HepG2 (cell line): ENCODE data around the gene SLC11A1. TPM values are rescaled to one million over a fixed set of nuclear protein-coding genes. Genes with fewer than 3 reads are reported as not detected.

Experiments used
- ATAC-seq: fragments of 200-7000 bp; cut with Tn5 transposase; 3 replicates; pipeline ENCODE4 v1.9.1; 2020; ENCODE audit warnings: mild to moderate bottlenecking, moderate library complexity
- BruUV-seq: library from RNA; stranded (reverse); fragments of 400-500 nt; replicated peaks from 2 replicates; lab custom pipeline; 2021; lab: Mats Ljungman, UMichigan
- CTCF ChIA-PET: fragments of 300-600 bp; formaldehyde crosslinking; extraction: SDS; loops from one replicate; lab custom pipeline; 2021; ENCODE audit warnings: low total read pairs, inconsistent platforms, low intra/inter-chr PET ratio; lab: Yijun Ruan, JAX
- POLR2A ChIA-PET: fragments of 350-600 bp; sonication (Branson Sonifier 250); formaldehyde crosslinking; loops from one replicate; lab custom pipeline; 2020; ENCODE audit warnings: antibody characterized with exemption, inconsistent platforms; lab: Yijun Ruan, JAX
- DNase-seq: peaks from one replicate; pipeline ENCODE4 v3.0.0-alpha.2; 2015; ENCODE audit warnings: low spot score
- FAIRE-seq: peaks from 3 replicates; lab custom pipeline; 2011; peaks lifted over from hg19 to GRCh38; lab: Jason Lieb, UNC
- H2AFZ ChIP-seq: one replicate; pipeline ENCODE4 v1.6.1; 2011; ENCODE audit warnings: low read length, inconsistent platforms
- H3K27ac ChIP-seq: fragments of 300-600 bp; 3 replicates; pipeline ENCODE4 v1.8.0; 2011; ENCODE audit warnings: mixed run types, mild to moderate bottlenecking, mixed read lengths, low read length, inconsistent platforms; ENCODE audit not compliant: insufficient read depth; ENCODE audit errors: extremely low read length
- H3K27me3 ChIP-seq, 2 experiments: fragments of 200-600 bp in 1 of 2; 2 replicates in 1 of 2; 3 replicates in 1 of 2; pipeline versions ENCODE4 v1.6.0 to v1.8.0; 2011; ENCODE audit warnings: low read length in 2 of 2, mild to moderate bottlenecking in 2 of 2, moderate library complexity in 2 of 2, inconsistent platforms in 1 of 2; ENCODE audit not compliant: insufficient read depth in 2 of 2, control insufficient read depth in 1 of 2
- H3K36me3 ChIP-seq, 2 experiments: fragments of 200-600 bp in 1 of 2; replicated peaks in 1 of 2; 2 replicates in 1 of 2; 3 replicates in 1 of 2; pipeline versions ENCODE4 v1.5.1 to v1.8.0; 2011; ENCODE audit warnings: low read length in 2 of 2, inconsistent platforms in 1 of 2; ENCODE audit not compliant: insufficient read depth in 2 of 2, control insufficient read depth in 1 of 2
- H3K4me1 ChIP-seq: 2 replicates; pipeline ENCODE4 v1.5.1; 2012; ENCODE audit warnings: low read length, inconsistent platforms; ENCODE audit not compliant: insufficient read depth
- H3K4me2 ChIP-seq: 2 replicates; pipeline ENCODE4 v1.6.0; 2011; ENCODE audit warnings: low read depth, low read length, inconsistent platforms
- H3K4me3 ChIP-seq, 3 experiments: fragments of 200-600 bp in 1 of 3; sonication (generic), shearing (Covaris generic) in 1 of 3; replicated peaks in 1 of 3; 2 replicates each; pipeline ENCODE4 v1.5.1; 2011 to 2016; ENCODE audit warnings: low read length in 3 of 3, inconsistent platforms in 2 of 3, low read depth in 2 of 3, mild to moderate bottlenecking in 2 of 3, control low read depth in 1 of 3, mixed read lengths in 1 of 3; ENCODE audit not compliant: insufficient read depth in 1 of 3
- H3K79me2 ChIP-seq: one replicate; pipeline ENCODE4 v1.6.1; 2011; ENCODE audit warnings: low read length, inconsistent platforms; ENCODE audit not compliant: insufficient read depth
- H3K9ac ChIP-seq: 2 replicates; pipeline ENCODE4 v1.6.0; 2011; ENCODE audit warnings: mild to moderate bottlenecking, low read depth, low read length, inconsistent platforms; ENCODE audit not compliant: insufficient read depth
- H3K9me3 ChIP-seq: 2 replicates; pipeline ENCODE4 v1.5.1; 2012; ENCODE audit warnings: mild to moderate bottlenecking, low read length
- H4K20me1 ChIP-seq: 2 replicates; pipeline ENCODE4 v1.6.0; 2011; ENCODE audit warnings: inconsistent platforms, mild to moderate bottlenecking, low read length, moderate library complexity; ENCODE audit not compliant: insufficient read depth
- MNT ChIP-seq: fragments of 450-650 bp; IDR thresholded peaks from 2 replicates; pipeline ENCODE4 v1.6.1; 2016
- UBTF ChIP-seq: sonication (generic); formaldehyde crosslinking; IDR thresholded peaks from 2 replicates; pipeline ENCODE4 v1.4.0; 2020; ENCODE audit warnings: mild to moderate bottlenecking, missing genetic modification reagents
- ZBTB7B ChIP-seq: sonication (generic); formaldehyde crosslinking; IDR thresholded peaks from 2 replicates; pipeline ENCODE4 v1.4.0; 2020; ENCODE audit warnings: missing genetic modification reagents
- WGBS: methylation state at CpG from one replicate; pipeline ENCODE4 v1.1.6; 2017; ENCODE audit warnings: low lambda C conversion rate; 5-methylcytosine and 5-hydroxymethylcytosine counted together
- in situ Hi-C: cut with HindIII; loops from 2 replicates; pipeline ENCODE4 v1.10.0; 2017; ENCODE audit warnings: low pct_unique_long_range_greater_than_20kb; ENCODE audit not compliant: extremely low pct_ligation_motif_present
- intact Hi-C: fragments of 100-400 bp; cut with micrococcal nuclease; formaldehyde crosslinking; loops from one replicate; pipeline ENCODE4 v1.10.0; 2022; ENCODE audit not compliant: unreplicated experiment
- polyA plus RNA-seq, 8 experiments: library from polyadenylated mRNA; depleted of rRNA in 3 of 8; stranded (reverse) in 7 of 8; unstranded in 1 of 8; fragments of >200 nt; fragmentation: Illumina TruSeq in 4 of 8; extraction: Trizol in 4 of 8; gene quantifications; 2 replicates each; pipeline versions ENCODE4 v1.2.1 to v1.2.3, GENCODE V29; 2011 to 2016; ENCODE audit warnings: low read depth in 4 of 8, missing spikeins in 1 of 8, mixed read lengths in 1 of 8; ENCODE audit not compliant: insufficient read depth in 1 of 8
- total RNA-seq, 5 experiments: library from RNA; depleted of rRNA; stranded (reverse); fragments of >200 nt; fragmentation: Illumina TruSeq; extraction: Trizol; gene quantifications; 2 replicates each; pipeline ENCODE4 v1.2.3, GENCODE V29; 2016; ENCODE audit warnings: low read depth in 1 of 5
- TF ChIP-seq, protein P1 (sequence below): sonication (generic); formaldehyde crosslinking; IDR thresholded peaks from 2 replicates; pipeline ENCODE4 v1.4.0; 2020; ENCODE audit warnings: missing genetic modification reagents
- TF ChIP-seq, protein P2 (sequence below): sonication (generic); formaldehyde crosslinking; IDR thresholded peaks from 2 replicates; pipeline ENCODE4 v1.8.0; 2022; ENCODE audit warnings: mild to moderate bottlenecking, missing genetic modification reagents; ENCODE audit not compliant: insufficient replicate concordance

The SLC11A1 gene
- total and polyA plus RNA-seq, 2 of the 13 experiments (the other 11 are each of a cell fraction or from before 2014, with no cell fraction given) = 0.33 to 2.3 TPM

GRCh38 chr2:218391202-218391601 lies 9.1 kb downstream of the SLC11A1 start:
- DNase-seq (no peak), FAIRE-seq (no peak), ATAC-seq (no peak)
- no peak overlapping the region for H2AFZ ChIP-seq
- WGBS = 96% methylated on average over 23 of the region's 23 CpGs
- no TSS peak for BruUV-seq
- H3K4me1 ChIP-seq = peaks cover 78% of the 10 kb centered on the region
- no peak overlapping the region for H3K4me2 ChIP-seq
- ChIA-PET CTCF (no interaction called here), POLR2A (no interaction called here)
- in situ Hi-C loops = no loop called here
- no peaks in the 10 kb centered on the region for H3K36me3 ChIP-seq
- H3K79me2 ChIP-seq = no peaks in the 10 kb centered on the region
- H3K27ac ChIP-seq = no peak overlapping the region
- no peaks in the 10 kb centered on the region; a peak in 1 of 5 replicates for H3K27me3 ChIP-seq
- H3K9me3 ChIP-seq = no peaks in the 10 kb centered on the region
- intact Hi-C loops = loop anchor here (10.0 kb wide), 1 partner anchor 206 kb away; no protein-coding TSS in a partner anchor
- no peak for TF ChIP-seq UBTF (CRISPR knock-in tag)
- TF ChIP-seq MNT = no peak
- TF ChIP-seq, protein P1, sequence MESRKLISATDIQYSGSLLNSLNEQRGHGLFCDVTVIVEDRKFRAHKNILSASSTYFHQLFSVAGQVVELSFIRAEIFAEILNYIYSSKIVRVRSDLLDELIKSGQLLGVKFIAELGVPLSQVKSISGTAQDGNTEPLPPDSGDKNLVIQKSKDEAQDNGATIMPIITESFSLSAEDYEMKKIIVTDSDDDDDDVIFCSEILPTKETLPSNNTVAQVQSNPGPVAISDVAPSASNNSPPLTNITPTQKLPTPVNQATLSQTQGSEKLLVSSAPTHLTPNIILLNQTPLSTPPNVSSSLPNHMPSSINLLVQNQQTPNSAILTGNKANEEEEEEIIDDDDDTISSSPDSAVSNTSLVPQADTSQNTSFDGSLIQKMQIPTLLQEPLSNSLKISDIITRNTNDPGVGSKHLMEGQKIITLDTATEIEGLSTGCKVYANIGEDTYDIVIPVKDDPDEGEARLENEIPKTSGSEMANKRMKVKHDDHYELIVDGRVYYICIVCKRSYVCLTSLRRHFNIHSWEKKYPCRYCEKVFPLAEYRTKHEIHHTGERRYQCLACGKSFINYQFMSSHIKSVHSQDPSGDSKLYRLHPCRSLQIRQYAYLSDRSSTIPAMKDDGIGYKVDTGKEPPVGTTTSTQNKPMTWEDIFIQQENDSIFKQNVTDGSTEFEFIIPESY (CRISPR knock-in tag) = 0 out of 2 replicates have a peak, but pooled peaks have one; percentile 17
- no peak for TF ChIP-seq ZBTB7B (CRISPR knock-in tag)
- TF ChIP-seq, protein P2, sequence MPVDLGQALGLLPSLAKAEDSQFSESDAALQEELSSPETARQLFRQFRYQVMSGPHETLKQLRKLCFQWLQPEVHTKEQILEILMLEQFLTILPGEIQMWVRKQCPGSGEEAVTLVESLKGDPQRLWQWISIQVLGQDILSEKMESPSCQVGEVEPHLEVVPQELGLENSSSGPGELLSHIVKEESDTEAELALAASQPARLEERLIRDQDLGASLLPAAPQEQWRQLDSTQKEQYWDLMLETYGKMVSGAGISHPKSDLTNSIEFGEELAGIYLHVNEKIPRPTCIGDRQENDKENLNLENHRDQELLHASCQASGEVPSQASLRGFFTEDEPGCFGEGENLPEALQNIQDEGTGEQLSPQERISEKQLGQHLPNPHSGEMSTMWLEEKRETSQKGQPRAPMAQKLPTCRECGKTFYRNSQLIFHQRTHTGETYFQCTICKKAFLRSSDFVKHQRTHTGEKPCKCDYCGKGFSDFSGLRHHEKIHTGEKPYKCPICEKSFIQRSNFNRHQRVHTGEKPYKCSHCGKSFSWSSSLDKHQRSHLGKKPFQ (CRISPR knock-in tag) = no peak
- no peaks in the 10 kb centered on the region for H4K20me1 ChIP-seq
- H3K4me3 ChIP-seq = no peak overlapping the region
- no peak overlapping the region for H3K9ac ChIP-seq
